Astrocyte (in vitro differentiated cells and primary cell): ENCODE results near the gene PLGRKT.
"Not testable (repeated sequence)": the region's sequence is repeated elsewhere in the genome, so short reads cannot be mapped to it uniquely, and the experiment has no call there.

Experiments
- EZH2 ChIP-seq: IDR thresholded peaks from 2 replicates; pipeline ENCODE4 v1.6.1; 2012; ENCODE audit warnings: mild to moderate bottlenecking, low read length, inconsistent platforms; ENCODE audit not compliant: insufficient read depth
- TF ChIP-seq, protein P1 (sequence below): IDR thresholded peaks from 2 replicates; pipeline ENCODE4 v1.5.1; 2011; ENCODE audit warnings: low read depth, mild to moderate bottlenecking, inconsistent platforms, low read length, moderate library complexity; ENCODE audit not compliant: insufficient read depth

DNA sequence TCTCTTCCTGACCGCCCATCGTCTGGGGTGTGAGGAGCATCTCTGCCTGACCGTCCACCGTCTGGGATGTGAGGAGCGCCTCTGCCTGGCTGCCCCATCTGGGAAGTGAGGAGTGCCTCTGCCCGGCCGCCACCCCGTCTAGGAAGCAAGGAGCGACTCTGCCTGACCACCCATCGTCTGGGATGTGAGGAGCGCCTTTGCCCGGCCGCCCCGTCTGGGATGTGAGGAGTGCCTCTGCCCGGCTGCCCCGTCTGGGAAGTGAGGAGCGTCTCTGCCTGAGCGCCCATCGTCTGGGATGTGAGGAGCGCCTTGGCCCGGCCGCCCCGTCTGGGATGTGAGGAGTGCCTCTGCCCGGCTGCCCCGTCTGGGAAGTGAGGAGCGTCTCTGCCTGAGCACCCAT, 4.4 kb downstream of the PLGRKT start:
- TF ChIP-seq, protein P1, sequence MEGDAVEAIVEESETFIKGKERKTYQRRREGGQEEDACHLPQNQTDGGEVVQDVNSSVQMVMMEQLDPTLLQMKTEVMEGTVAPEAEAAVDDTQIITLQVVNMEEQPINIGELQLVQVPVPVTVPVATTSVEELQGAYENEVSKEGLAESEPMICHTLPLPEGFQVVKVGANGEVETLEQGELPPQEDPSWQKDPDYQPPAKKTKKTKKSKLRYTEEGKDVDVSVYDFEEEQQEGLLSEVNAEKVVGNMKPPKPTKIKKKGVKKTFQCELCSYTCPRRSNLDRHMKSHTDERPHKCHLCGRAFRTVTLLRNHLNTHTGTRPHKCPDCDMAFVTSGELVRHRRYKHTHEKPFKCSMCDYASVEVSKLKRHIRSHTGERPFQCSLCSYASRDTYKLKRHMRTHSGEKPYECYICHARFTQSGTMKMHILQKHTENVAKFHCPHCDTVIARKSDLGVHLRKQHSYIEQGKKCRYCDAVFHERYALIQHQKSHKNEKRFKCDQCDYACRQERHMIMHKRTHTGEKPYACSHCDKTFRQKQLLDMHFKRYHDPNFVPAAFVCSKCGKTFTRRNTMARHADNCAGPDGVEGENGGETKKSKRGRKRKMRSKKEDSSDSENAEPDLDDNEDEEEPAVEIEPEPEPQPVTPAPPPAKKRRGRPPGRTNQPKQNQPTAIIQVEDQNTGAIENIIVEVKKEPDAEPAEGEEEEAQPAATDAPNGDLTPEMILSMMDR = not testable (repeated sequence)
- TF ChIP-seq EZH2 = not testable (repeated sequence)
